Measurements from ENCODE around the gene FAM186B.

- TF ChIP-seq CTCF (IDR thresholded peaks at IDR 0.05; ENCODE audit: poor library complexity) (no peak), EZH2 (IDR thresholded peaks at IDR 0.05; ENCODE audit: borderline replicate concordance) (no peak)
Observed at GRCh38 chr12:49585477-49586459, 19.7 kb downstream of the FAM186B start.

All from hepatocyte (in vitro differentiated cells).